ENCODE results near the gene CDH23.

DNA sequence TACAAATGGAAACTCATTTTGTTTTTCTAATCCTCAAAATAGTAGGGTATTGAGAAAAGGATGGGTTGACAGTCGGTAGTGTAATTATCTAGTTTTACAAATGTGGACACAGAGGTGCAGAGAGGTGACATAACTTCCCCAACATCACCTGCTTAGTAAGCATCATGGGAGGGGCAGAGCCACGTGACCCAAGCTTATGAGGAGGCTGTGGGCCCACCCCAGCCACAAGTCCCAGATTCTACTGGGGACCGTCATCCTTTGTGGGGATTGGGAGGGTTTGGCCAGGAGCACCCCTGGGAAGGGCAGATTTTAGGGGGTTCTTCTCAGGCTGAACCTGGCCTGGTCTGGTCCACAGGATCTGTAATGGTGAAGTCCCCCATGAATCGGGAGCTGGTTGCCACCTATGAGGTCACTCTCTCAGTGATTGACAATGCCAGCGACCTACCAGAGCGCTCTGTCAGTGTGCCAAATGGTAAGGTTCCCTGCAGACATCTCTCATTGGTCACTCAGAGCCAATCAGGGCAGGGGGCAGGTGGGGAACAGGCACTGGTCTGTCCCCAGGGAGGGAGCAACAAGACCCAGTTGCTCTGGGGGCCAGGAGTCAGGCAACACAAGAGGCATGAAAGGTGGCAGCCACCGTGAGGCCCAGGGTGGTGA is 400.2 kb downstream of the CDH23 start:
- TF ChIP-seq BACH2 (CRISPR knock-in tag; IDR thresholded peaks at IDR 0.05; ENCODE audit: borderline replicate concordance) (no peak), ZC3H10 (CRISPR knock-in tag; IDR thresholded peaks at IDR 0.05) (no peak), ISL1 (CRISPR knock-in tag; IDR thresholded peaks at IDR 0.05) (no peak), ZNF70 (CRISPR knock-in tag; IDR thresholded peaks at IDR 0.05) (no peak), ZNF8 (CRISPR knock-in tag; IDR thresholded peaks at IDR 0.05) (no peak), GLIS3 (CRISPR knock-in tag; IDR thresholded peaks at IDR 0.05) (no peak), OSR1 (CRISPR knock-in tag; IDR thresholded peaks at IDR 0.05) (no peak), ZFP30 (CRISPR knock-in tag; IDR thresholded peaks at IDR 0.05) (no peak), TOX (CRISPR knock-in tag; IDR thresholded peaks at IDR 0.05; ENCODE audit: borderline replicate concordance) (no peak), ZNF565 (CRISPR knock-in tag; conservative IDR thresholded peaks at IDR 0.05; ENCODE audit: low read depth) (no peak)
- TF ChIP-seq, protein P1, sequence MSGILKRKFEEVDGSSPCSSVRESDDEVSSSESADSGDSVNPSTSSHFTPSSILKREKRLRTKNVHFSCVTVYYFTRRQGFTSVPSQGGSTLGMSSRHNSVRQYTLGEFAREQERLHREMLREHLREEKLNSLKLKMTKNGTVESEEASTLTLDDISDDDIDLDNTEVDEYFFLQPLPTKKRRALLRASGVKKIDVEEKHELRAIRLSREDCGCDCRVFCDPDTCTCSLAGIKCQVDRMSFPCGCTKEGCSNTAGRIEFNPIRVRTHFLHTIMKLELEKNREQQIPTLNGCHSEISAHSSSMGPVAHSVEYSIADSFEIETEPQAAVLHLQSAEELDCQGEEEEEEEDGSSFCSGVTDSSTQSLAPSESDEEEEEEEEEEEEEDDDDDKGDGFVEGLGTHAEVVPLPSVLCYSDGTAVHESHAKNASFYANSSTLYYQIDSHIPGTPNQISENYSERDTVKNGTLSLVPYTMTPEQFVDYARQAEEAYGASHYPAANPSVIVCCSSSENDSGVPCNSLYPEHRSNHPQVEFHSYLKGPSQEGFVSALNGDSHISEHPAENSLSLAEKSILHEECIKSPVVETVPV (CRISPR knock-in tag; IDR thresholded peaks at IDR 0.05): no peak
- TF ChIP-seq, protein P2, sequence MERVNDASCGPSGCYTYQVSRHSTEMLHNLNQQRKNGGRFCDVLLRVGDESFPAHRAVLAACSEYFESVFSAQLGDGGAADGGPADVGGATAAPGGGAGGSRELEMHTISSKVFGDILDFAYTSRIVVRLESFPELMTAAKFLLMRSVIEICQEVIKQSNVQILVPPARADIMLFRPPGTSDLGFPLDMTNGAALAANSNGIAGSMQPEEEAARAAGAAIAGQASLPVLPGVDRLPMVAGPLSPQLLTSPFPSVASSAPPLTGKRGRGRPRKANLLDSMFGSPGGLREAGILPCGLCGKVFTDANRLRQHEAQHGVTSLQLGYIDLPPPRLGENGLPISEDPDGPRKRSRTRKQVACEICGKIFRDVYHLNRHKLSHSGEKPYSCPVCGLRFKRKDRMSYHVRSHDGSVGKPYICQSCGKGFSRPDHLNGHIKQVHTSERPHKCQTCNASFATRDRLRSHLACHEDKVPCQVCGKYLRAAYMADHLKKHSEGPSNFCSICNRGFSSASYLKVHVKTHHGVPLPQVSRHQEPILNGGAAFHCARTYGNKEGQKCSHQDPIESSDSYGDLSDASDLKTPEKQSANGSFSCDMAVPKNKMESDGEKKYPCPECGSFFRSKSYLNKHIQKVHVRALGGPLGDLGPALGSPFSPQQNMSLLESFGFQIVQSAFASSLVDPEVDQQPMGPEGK (CRISPR knock-in tag; IDR thresholded peaks at IDR 0.05; ENCODE audit: borderline replicate concordance): no peak
- TF ChIP-seq, protein P3, sequence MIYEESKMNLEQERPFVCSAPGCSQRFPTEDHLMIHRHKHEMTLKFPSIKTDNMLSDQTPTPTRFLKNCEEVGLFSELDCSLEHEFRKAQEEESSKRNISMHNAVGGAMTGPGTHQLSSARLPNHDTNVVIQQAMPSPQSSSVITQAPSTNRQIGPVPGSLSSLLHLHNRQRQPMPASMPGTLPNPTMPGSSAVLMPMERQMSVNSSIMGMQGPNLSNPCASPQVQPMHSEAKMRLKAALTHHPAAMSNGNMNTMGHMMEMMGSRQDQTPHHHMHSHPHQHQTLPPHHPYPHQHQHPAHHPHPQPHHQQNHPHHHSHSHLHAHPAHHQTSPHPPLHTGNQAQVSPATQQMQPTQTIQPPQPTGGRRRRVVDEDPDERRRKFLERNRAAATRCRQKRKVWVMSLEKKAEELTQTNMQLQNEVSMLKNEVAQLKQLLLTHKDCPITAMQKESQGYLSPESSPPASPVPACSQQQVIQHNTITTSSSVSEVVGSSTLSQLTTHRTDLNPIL (CRISPR knock-in tag; IDR thresholded peaks at IDR 0.05; ENCODE audit: low read depth): no peak
